Effector memory CD8-positive, alpha-beta T cell (primary cell): Measurements from ENCODE around the gene UGT1A9.

ENCODE experiments used
- ATAC-seq: fragments of 150-1000 bp; cut with Tn5 transposase; replicated peaks from 2 replicates; pipeline ENCODE4 v1.10.0; 2021; ENCODE audit warnings: mild to moderate bottlenecking, moderate library complexity
- DNase-seq, 3 experiments: peaks; one replicate each; pipeline ENCODE4 v3.0.0; 2021
- H3K27ac Mint-ChIP-seq, 2 donors: one replicate each; pipeline ENCODE4 v1.8.0; 2022; ENCODE audit warnings: mild to moderate bottlenecking in 2 of 2, mixed read lengths in 2 of 2, moderate library complexity in 2 of 2
- H3K27me3 Mint-ChIP-seq, 2 donors: one replicate each; pipeline ENCODE4 v1.8.0; 2022; ENCODE audit warnings: mixed read lengths in 2 of 2
- H3K36me3 Mint-ChIP-seq: one replicate; pipeline ENCODE4 v1.8.0; 2022; ENCODE audit warnings: mild to moderate bottlenecking, moderate library complexity, mixed read lengths; ENCODE audit not compliant: insufficient read depth
- H3K4me1 Mint-ChIP-seq, 2 donors: one replicate each; pipeline ENCODE4 v1.8.0; 2022; ENCODE audit warnings: low read depth in 2 of 2, mixed read lengths in 2 of 2
- H3K4me3 Mint-ChIP-seq, 2 donors: one replicate each; pipeline ENCODE4 v1.8.0; 2022; ENCODE audit warnings: mild to moderate bottlenecking in 2 of 2, mixed read lengths in 2 of 2, moderate library complexity in 2 of 2
- H3K9me3 Mint-ChIP-seq, 2 donors: one replicate each; pipeline ENCODE4 v1.8.0; 2022; ENCODE audit warnings: mixed read lengths in 2 of 2

UGT1A9 gene

DNA sequence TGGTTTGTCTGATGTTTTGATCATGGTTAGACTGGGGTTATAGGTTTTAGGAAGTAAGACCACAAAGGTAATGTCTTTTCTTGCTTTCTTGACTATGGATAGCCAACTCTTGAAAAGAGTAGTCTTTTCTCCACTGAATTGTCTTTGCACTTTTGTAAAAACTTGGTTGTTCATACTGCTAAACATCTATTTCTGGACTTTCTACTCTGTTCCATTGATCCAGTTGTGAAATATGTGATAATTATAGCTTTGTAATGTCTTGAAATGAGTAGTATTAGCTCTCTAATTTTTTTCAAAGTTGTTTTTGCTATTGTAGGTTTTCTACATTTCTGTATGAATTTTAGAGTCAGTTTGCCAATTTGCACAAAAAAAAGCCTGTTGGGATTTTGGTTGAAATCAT, 13.1 kb upstream of the UGT1A9 start:
- Mint-ChIP-seq H3K4me3 (no peak overlapping the region), H3K27ac (no peak overlapping the region), H3K36me3 (no peaks in the 10 kb centered on the region), H3K9me3 (no peaks in the 10 kb centered on the region), H3K4me1 (peaks cover 0 to 8% of the 10 kb centered on the region in 2 donors), H3K27me3 (peaks cover 54 to 62% of the 10 kb centered on the region in 2 donors)
- DNase-seq (no peak), ATAC-seq (no peak)

GRCh38 chr2:233663911-233664310, 7.8 kb upstream of the UGT1A9 start:
- Mint-ChIP-seq H3K4me3 (no peak overlapping the region), H3K36me3 (no peaks in the 10 kb centered on the region), H3K27ac (no peak overlapping the region), H3K27me3 (peaks cover 58 to 66% of the 10 kb centered on the region in 2 donors), H3K4me1 (no peaks in the 10 kb centered on the region), H3K9me3 (peaks cover 0 to 2% of the 10 kb centered on the region in 2 donors)
- DNase-seq (no peak), ATAC-seq (no peak)

DNA sequence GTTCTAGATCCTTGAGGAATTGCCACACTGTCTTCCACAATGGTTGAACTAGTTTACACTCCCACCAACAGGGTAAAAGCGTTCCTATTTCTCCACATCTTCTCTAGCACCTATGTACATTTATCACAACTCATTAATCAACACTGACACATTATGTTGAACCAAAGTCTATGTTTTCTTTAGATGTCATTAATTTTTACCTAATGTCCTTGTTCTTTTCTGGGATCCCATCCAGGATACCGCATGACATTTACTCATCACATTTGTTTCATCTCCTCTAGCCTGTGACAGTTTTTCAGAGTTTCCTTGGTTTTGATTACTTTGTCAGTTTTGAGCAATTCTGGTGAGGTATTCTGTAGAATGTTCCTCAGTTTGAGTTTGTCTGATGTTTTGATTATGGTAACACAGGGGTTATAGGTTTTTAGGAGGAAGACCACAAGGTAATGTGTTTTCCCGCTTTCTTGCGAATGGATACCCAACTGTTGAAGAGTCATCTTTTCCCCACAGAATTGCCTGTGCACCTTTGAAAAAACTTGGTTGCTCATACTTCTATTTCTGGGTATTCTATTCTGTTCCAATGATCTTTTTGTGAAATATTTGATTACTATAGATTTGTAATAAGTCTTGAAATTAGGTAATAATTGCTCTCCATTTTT, 3.0 kb upstream of the UGT1A9 start:
- peaks cover 56 to 59% of the 10 kb centered on the region in 2 donors for H3K27me3 Mint-ChIP-seq
- no peaks in the 10 kb centered on the region for H3K36me3 Mint-ChIP-seq
- peaks cover 0 to 2% of the 10 kb centered on the region in 2 donors for H3K9me3 Mint-ChIP-seq
- H3K4me3 Mint-ChIP-seq, result no peak overlapping the region
- DNase-seq, result no peak
- ATAC-seq, result no peak
- no peaks in the 10 kb centered on the region for H3K4me1 Mint-ChIP-seq
- no peak overlapping the region for H3K27ac Mint-ChIP-seq

- Mint-ChIP-seq H3K27me3 (peaks cover 54 to 73% of the 10 kb centered on the region in 2 donors), H3K36me3 (no peaks in the 10 kb centered on the region), H3K27ac (no peak overlapping the region), H3K4me3 (no peak overlapping the region), H3K9me3 (peaks cover 0 to 2% of the 10 kb centered on the region in 2 donors), H3K4me1 (no peaks in the 10 kb centered on the region)
- DNase-seq (no peak), ATAC-seq (no peak)
Observed at GRCh38 chr2:233672886-233673285, 1.2 kb downstream of the UGT1A9 start.

DNA sequence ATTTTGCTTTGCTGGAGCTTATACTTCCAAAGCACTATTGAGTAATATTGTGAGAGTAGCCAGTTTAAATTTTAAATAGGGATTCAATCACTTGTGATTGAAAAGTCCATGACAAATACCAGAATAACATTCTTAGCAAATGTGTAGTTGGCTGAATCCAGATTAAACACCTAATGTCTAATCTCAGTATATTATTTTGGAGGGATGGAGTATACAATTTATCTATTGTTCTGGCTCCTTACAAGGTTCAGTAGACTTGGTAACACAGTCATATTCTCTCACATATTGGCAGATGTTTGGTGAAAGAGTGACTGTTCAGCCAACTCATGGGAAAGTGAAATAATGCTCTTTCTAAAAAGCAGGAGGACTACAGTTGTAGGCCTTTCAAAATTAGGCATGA, 2.2 kb downstream of the UGT1A9 start:
- Mint-ChIP-seq H3K27ac (no peak overlapping the region), H3K27me3 (peaks cover 57 to 70% of the 10 kb centered on the region in 2 donors), H3K4me3 (no peak overlapping the region), H3K36me3 (no peaks in the 10 kb centered on the region), H3K9me3 (no peaks in the 10 kb centered on the region), H3K4me1 (no peaks in the 10 kb centered on the region)
- DNase-seq (no peak), ATAC-seq (no peak)

GRCh38 chr2:233674314-233674713, 2.6 kb downstream of the UGT1A9 start:
- Mint-ChIP-seq H3K9me3 (no peaks in the 10 kb centered on the region), H3K36me3 (no peaks in the 10 kb centered on the region), H3K27ac (no peak overlapping the region), H3K4me1 (no peaks in the 10 kb centered on the region), H3K27me3 (peaks cover 61 to 71% of the 10 kb centered on the region in 2 donors), H3K4me3 (no peak overlapping the region)
- no peak for DNase-seq
- no peak for ATAC-seq

DNA sequence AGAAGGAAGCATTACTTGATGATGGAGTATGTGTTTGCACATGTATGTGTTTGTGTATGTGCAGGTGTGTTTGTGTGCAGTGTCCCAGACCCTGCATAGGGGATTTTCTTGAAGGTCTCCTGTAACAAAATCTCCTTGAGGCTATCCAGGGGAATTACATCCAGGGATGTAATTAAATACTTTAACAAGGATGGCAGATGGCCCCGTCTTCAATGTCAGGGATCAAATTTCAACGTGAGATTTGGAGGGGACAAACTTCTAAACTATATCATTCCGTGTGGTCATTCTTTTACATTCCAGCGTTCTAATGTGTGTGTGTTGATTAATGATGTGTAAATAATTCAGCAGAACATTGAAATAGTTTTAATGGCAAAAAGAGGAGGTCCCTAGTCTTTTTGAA, 3.3 kb downstream of the UGT1A9 start:
- Mint-ChIP-seq H3K4me3 (no peak overlapping the region), H3K27ac (no peak overlapping the region), H3K36me3 (no peaks in the 10 kb centered on the region), H3K27me3 (peaks cover 64 to 72% of the 10 kb centered on the region in 2 donors), H3K9me3 (no peaks in the 10 kb centered on the region), H3K4me1 (no peaks in the 10 kb centered on the region)
- no peak for ATAC-seq
- no peak for DNase-seq

GRCh38 chr2:233676046-233676445, 4.3 kb downstream of the UGT1A9 start:
- no peaks in the 10 kb centered on the region for H3K9me3 Mint-ChIP-seq
- H3K4me3 Mint-ChIP-seq, result no peak overlapping the region
- no peak for DNase-seq
- peaks cover 55 to 68% of the 10 kb centered on the region in 2 donors for H3K27me3 Mint-ChIP-seq
- H3K36me3 Mint-ChIP-seq, result no peaks in the 10 kb centered on the region
- no peak for ATAC-seq
- no peaks in the 10 kb centered on the region for H3K4me1 Mint-ChIP-seq
- no peak overlapping the region for H3K27ac Mint-ChIP-seq

GRCh38 chr2:233679196-233679595, 7.5 kb downstream of the UGT1A9 start:
- H3K9me3 Mint-ChIP-seq, result no peaks in the 10 kb centered on the region
- no peaks in the 10 kb centered on the region for H3K4me1 Mint-ChIP-seq
- no peak overlapping the region for H3K4me3 Mint-ChIP-seq
- ATAC-seq, result no peak
- no peak for DNase-seq
- H3K36me3 Mint-ChIP-seq, result no peaks in the 10 kb centered on the region
- no peak overlapping the region for H3K27ac Mint-ChIP-seq
- H3K27me3 Mint-ChIP-seq, result peaks cover 44 to 54% of the 10 kb centered on the region in 2 donors

DNA sequence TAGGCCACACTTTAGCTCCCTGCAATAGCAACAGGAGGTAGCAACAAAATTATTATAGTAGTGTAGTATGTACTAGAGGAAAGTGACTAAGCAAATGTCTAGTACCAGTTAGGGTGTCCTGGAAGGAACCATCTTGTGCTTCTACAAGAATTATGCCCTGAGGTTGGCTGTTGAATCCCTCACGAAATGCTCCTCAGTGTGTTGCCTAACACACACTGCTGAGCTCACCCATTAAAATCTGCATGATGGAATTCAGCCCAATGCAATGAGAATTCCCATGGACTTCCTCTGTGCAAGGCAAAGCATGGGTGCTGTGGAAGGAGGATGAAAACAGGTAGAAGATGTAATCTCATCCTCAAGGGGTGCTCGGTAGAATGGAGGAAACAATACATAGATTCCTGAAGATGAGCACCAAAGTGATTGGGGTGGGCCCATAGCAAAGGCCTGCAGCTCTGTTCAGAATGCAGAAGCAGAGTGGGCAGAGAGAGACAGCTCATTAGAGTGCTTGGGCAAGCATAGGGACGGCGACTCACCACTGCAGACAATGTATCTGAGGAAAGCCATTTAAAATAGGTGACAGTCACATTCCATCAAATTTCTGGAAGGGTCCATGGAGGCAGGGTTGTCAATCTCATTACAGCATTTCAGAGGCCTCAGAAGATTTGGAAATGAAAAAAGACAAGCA, 8.8 kb downstream of the UGT1A9 start:
- no peak overlapping the region for H3K4me3 Mint-ChIP-seq
- DNase-seq (no peak), ATAC-seq (no peak)
- H3K4me1 Mint-ChIP-seq, result no peaks in the 10 kb centered on the region
- no peak overlapping the region for H3K27ac Mint-ChIP-seq
- H3K9me3 Mint-ChIP-seq, result no peaks in the 10 kb centered on the region
- peaks cover 44 to 45% of the 10 kb centered on the region in 2 donors for H3K27me3 Mint-ChIP-seq
- H3K36me3 Mint-ChIP-seq, result no peaks in the 10 kb centered on the region

DNA sequence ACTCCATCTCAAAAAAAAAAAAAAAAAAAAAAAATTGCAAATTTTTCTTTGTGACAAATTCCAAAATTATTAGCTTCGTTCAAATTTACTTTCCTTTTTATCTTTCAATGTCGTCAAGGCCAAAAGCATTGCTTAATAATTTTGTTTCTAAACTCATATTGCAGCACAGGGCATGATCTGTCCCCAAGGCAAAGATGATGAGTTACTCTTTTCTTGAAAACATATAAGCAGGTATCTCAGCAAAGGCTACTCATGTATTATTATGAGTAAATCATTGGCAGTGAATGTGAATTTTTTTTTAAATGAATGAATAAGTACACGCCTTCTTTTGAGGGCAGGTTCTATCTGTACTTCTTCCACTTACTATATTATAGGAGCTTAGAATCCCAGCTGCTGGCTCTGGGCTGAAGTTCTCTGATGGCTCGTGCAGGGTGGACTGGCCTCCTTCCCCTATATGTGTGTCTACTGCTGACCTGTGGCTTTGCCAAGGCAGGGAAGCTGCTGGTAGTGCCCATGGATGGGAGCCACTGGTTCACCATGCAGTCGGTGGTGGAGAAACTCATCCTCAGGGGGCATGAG, 9.9 kb downstream of the UGT1A9 start, which contains the start of gene UGT1A7:
Gene UGT1A7 (plus strand): TSS at position 381 of the 579 bp plus-strand sequence. CDS start 37 bp downstream, at position 418.
- Mint-ChIP-seq H3K9me3 (no peaks in the 10 kb centered on the region), H3K27ac (no peak within 1 kb of the TSS), H3K4me3 (no peak within 1 kb of the TSS), H3K36me3 (no peaks in the 10 kb centered on the region), H3K4me1 (no peaks in the 10 kb centered on the region), H3K27me3 (peaks cover 36 to 42% of the 10 kb centered on the region in 2 donors)
- ATAC-seq, result no peak
- no peak for DNase-seq

DNA sequence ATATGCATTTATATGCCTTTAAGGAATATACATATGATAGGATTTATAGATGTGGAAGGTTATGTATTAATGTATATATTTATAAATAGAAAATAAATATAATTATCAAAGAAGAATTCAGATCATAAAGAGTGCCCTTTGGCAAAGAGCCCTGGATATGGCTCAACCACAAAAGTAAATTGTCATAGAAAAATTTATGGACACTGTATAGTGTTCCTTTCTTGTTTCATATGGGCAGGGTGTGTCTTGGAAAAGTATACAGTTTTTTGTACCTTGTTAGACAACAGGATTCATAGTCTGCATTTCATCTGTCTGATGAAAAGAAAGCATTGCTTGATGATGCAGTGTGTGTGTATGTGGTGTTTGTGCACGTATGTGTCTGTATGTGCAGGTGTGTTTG, 12.9 kb downstream of the UGT1A9 start:
- H3K4me1 Mint-ChIP-seq, result no peaks in the 10 kb centered on the region
- DNase-seq (no peak), ATAC-seq (no peak)
- no peak overlapping the region for H3K4me3 Mint-ChIP-seq
- no peaks in the 10 kb centered on the region for H3K36me3 Mint-ChIP-seq
- H3K27ac Mint-ChIP-seq, result no peak overlapping the region
- H3K27me3 Mint-ChIP-seq, result peaks cover 30 to 42% of the 10 kb centered on the region in 2 donors
- H3K9me3 Mint-ChIP-seq, result no peaks in the 10 kb centered on the region

- no peak overlapping the region for H3K27ac Mint-ChIP-seq
- no peaks in the 10 kb centered on the region for H3K4me1 Mint-ChIP-seq
- H3K9me3 Mint-ChIP-seq, result no peaks in the 10 kb centered on the region
- ATAC-seq (no peak), DNase-seq (no peak)
- H3K4me3 Mint-ChIP-seq, result no peak overlapping the region
- H3K27me3 Mint-ChIP-seq, result peaks cover 33 to 52% of the 10 kb centered on the region in 2 donors
- H3K36me3 Mint-ChIP-seq, result no peaks in the 10 kb centered on the region
Observed at GRCh38 chr2:233686928-233687327, 15.2 kb downstream of the UGT1A9 start.

DNA sequence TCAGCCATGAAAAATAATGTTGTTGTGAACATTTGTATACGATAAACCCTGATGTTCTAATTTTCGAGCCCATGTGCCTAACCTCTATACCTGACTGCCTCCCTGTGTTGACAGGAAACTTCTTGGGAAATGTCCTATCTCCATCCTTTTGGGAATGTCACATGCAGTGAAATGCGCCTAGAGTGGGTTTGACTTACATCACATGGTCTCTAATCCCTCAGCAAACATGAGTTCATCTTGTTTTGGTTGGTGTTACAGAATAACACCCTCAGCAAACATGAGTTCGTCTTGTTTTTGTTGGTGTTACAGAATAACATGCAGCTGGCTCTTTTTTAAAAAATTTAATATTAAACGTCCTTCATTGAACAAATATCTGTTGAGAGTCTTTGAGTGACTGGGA, 16.6 kb downstream of the UGT1A9 start:
- Mint-ChIP-seq H3K9me3 (no peaks in the 10 kb centered on the region), H3K27me3 (peaks cover 43 to 62% of the 10 kb centered on the region in 2 donors), H3K4me3 (no peak overlapping the region), H3K27ac (no peak overlapping the region), H3K36me3 (no peaks in the 10 kb centered on the region), H3K4me1 (no peaks in the 10 kb centered on the region)
- no peak for DNase-seq
- no peak for ATAC-seq
